Trophoblast cell (in vitro differentiated cells and primary cell): ENCODE measurements around the gene LGALS9C.
"Not testable (repeated sequence)": the region's sequence is repeated elsewhere in the genome, so short reads cannot be mapped to it uniquely, and the experiment has no call there.

ENCODE experiments used
- DNase-seq, 2 donors: peaks; one replicate each; pipeline ENCODE4 v3.0.0-alpha.2; 2016
- H2AFZ ChIP-seq: 2 replicates; pipeline ENCODE4 v1.6.1; 2013; ENCODE audit warnings: low read length, moderate library complexity, mild to moderate bottlenecking; ENCODE audit not compliant: insufficient read depth, poor library complexity
- H2AK5ac ChIP-seq: 2 replicates; pipeline ENCODE4 v1.6.1; 2013; ENCODE audit warnings: mild to moderate bottlenecking, low read length
- H2BK120ac ChIP-seq: 2 replicates; pipeline ENCODE4 v1.6.1; 2013; ENCODE audit warnings: low read length, mild to moderate bottlenecking, moderate library complexity; ENCODE audit not compliant: insufficient read depth, poor library complexity
- H2BK12ac ChIP-seq: 2 replicates; pipeline ENCODE4 v1.6.1; 2013; ENCODE audit warnings: mild to moderate bottlenecking, low read length, moderate library complexity
- H2BK5ac ChIP-seq: 2 replicates; pipeline ENCODE4 v1.6.1; 2013; ENCODE audit warnings: low read length, low read depth, moderate library complexity, mild to moderate bottlenecking; ENCODE audit not compliant: poor library complexity
- H3K14ac ChIP-seq: 2 replicates; pipeline ENCODE4 v1.6.1; 2013; ENCODE audit warnings: mild to moderate bottlenecking, low read length
- H3K18ac ChIP-seq: 2 replicates; pipeline ENCODE4 v1.6.1; 2013; ENCODE audit warnings: mild to moderate bottlenecking, low read length
- H3K23ac ChIP-seq: 2 replicates; pipeline ENCODE4 v1.6.1; 2013; ENCODE audit warnings: low read length
- H3K27ac ChIP-seq: 2 replicates; pipeline ENCODE4 v1.5.1; 2013; ENCODE audit warnings: low read depth, mild to moderate bottlenecking, inconsistent platforms, low read length, moderate library complexity
- H3K27me3 ChIP-seq: 2 replicates; pipeline ENCODE4 v1.6.1; 2013; ENCODE audit warnings: inconsistent platforms, mild to moderate bottlenecking, low read length, moderate library complexity; ENCODE audit not compliant: insufficient read depth
- H3K36me3 ChIP-seq, 2 experiments: 1 replicate in 1 of 2; 2 replicates in 1 of 2; pipeline ENCODE4 v1.6.1; 2013; ENCODE audit warnings: low read length in 2 of 2, mild to moderate bottlenecking in 2 of 2, moderate library complexity in 1 of 2; ENCODE audit not compliant: insufficient read depth in 2 of 2, control insufficient read depth in 1 of 2
- H3K4ac ChIP-seq: 2 replicates; pipeline ENCODE4 v1.6.1; 2013; ENCODE audit warnings: low read depth, mild to moderate bottlenecking, low read length, moderate library complexity
- H3K4me1 ChIP-seq, 2 experiments: 1 replicate in 1 of 2; 2 replicates in 1 of 2; pipeline ENCODE4 v1.6.1; 2013; ENCODE audit warnings: low read length in 2 of 2, mild to moderate bottlenecking in 2 of 2, moderate library complexity in 1 of 2; ENCODE audit not compliant: insufficient read depth in 2 of 2, control insufficient read depth in 1 of 2
- H3K4me2 ChIP-seq: 2 replicates; pipeline ENCODE4 v1.6.1; 2013; ENCODE audit warnings: inconsistent platforms, mild to moderate bottlenecking, low read length, moderate library complexity
- H3K4me3 ChIP-seq: 2 replicates; pipeline ENCODE4 v1.5.1; 2013; ENCODE audit warnings: mild to moderate bottlenecking, low read depth, low read length, inconsistent platforms
- H3K79me1 ChIP-seq: one replicate; pipeline ENCODE4 v1.6.1; 2013; ENCODE audit warnings: low read length
- H3K79me2 ChIP-seq: 2 replicates; pipeline ENCODE4 v1.6.1; 2013; ENCODE audit warnings: low read length, mild to moderate bottlenecking; ENCODE audit not compliant: control insufficient read depth, insufficient read depth, poor library complexity
- H3K9ac ChIP-seq: 2 replicates; pipeline ENCODE4 v1.6.1; 2013; ENCODE audit warnings: mild to moderate bottlenecking, low read length
- H3K9me3 ChIP-seq: 2 replicates; pipeline ENCODE4 v1.6.1; 2013; ENCODE audit warnings: low read depth, mild to moderate bottlenecking, control low read depth, inconsistent platforms, low read length; ENCODE audit not compliant: insufficient read depth
- H4K12ac ChIP-seq: 2 replicates; pipeline ENCODE4 v1.6.1; 2013; ENCODE audit warnings: low read depth, mild to moderate bottlenecking, low read length, moderate library complexity
- H4K8ac ChIP-seq: 2 replicates; pipeline ENCODE4 v1.6.1; 2013; ENCODE audit warnings: low read depth, mild to moderate bottlenecking, low read length, moderate library complexity
- H4K91ac ChIP-seq: one replicate; pipeline ENCODE4 v1.6.1; 2013; ENCODE audit warnings: low read depth, mild to moderate bottlenecking, low read length, moderate library complexity
- WGBS: extraction: QIAGEN DNeasy Blood & Tissue Kit; methylation state at CpG from one replicate; pipeline ENCODE4 v1.1.7; 2013; ENCODE audit warnings: missing lambda C conversion rate; ENCODE audit not compliant: insufficient read length, insufficient coverage; ENCODE audit errors: extremely low coverage; 5-methylcytosine and 5-hydroxymethylcytosine counted together

The LGALS9C gene

GRCh38 chr17:18494250-18494768 lies 17.7 kb downstream of the LGALS9C start:
- not testable (repeated sequence) for H3K79me1 ChIP-seq, H3K36me3 ChIP-seq, H3K27ac ChIP-seq, H2AK5ac ChIP-seq, H3K4me1 ChIP-seq, H3K79me2 ChIP-seq, H3K23ac ChIP-seq, DNase-seq, H3K4me3 ChIP-seq, H4K8ac ChIP-seq, H3K27me3 ChIP-seq, H2AFZ ChIP-seq, H4K12ac ChIP-seq, H2BK120ac ChIP-seq, H2BK12ac ChIP-seq, H3K14ac ChIP-seq, H3K18ac ChIP-seq, H3K9ac ChIP-seq, H2BK5ac ChIP-seq, H3K9me3 ChIP-seq, H3K4ac ChIP-seq, H4K91ac ChIP-seq, H3K4me2 ChIP-seq
- WGBS, result no CpG with 5 or more reads among the region's 13 CpGs

- H3K27me3 ChIP-seq, H2AFZ ChIP-seq, H2BK12ac ChIP-seq, H3K14ac ChIP-seq, H3K79me2 ChIP-seq, H3K23ac ChIP-seq, H3K27ac ChIP-seq, H3K4me2 ChIP-seq, H4K12ac ChIP-seq, H2AK5ac ChIP-seq, H3K18ac ChIP-seq, H2BK5ac ChIP-seq, H3K4me1 ChIP-seq, H3K9ac ChIP-seq, H4K91ac ChIP-seq, H3K36me3 ChIP-seq, H3K79me1 ChIP-seq, H2BK120ac ChIP-seq, H3K4ac ChIP-seq, H4K8ac ChIP-seq, H3K4me3 ChIP-seq, H3K9me3 ChIP-seq, DNase-seq: not testable (repeated sequence)
- no CpG with 5 or more reads among the region's 6 CpGs for WGBS
Observed at GRCh38 chr17:18497044-18497443, 20.5 kb downstream of the LGALS9C start.

GRCh38 chr17:18499100-18499499 lies 22.5 kb downstream of the LGALS9C start:
- not testable (repeated sequence) for H3K4ac ChIP-seq, H2BK5ac ChIP-seq, H3K4me3 ChIP-seq, H2AK5ac ChIP-seq, H3K14ac ChIP-seq, H3K9me3 ChIP-seq, H2BK120ac ChIP-seq, H2AFZ ChIP-seq, H4K91ac ChIP-seq, H3K79me2 ChIP-seq, H3K36me3 ChIP-seq, H4K12ac ChIP-seq, DNase-seq, H3K18ac ChIP-seq, H3K27me3 ChIP-seq, H3K27ac ChIP-seq, H4K8ac ChIP-seq, H3K79me1 ChIP-seq, H2BK12ac ChIP-seq, H3K23ac ChIP-seq, H3K4me2 ChIP-seq, H3K4me1 ChIP-seq, H3K9ac ChIP-seq
- WGBS, result no CpG with 5 or more reads among the region's 6 CpGs

- not testable (repeated sequence) for H3K4ac ChIP-seq, H4K12ac ChIP-seq, H2AK5ac ChIP-seq, DNase-seq, H3K18ac ChIP-seq, H3K9me3 ChIP-seq, H2BK5ac ChIP-seq, H2BK120ac ChIP-seq, H3K4me2 ChIP-seq, H4K8ac ChIP-seq, H3K27ac ChIP-seq, H3K23ac ChIP-seq, H2AFZ ChIP-seq, H3K14ac ChIP-seq, H3K9ac ChIP-seq, H3K4me1 ChIP-seq, H3K79me2 ChIP-seq, H4K91ac ChIP-seq, H3K4me3 ChIP-seq, H3K79me1 ChIP-seq, H2BK12ac ChIP-seq, H3K27me3 ChIP-seq, H3K36me3 ChIP-seq
- no CpG with 5 or more reads among the region's 15 CpGs for WGBS
Observed at GRCh38 chr17:18499756-18500155, 23.2 kb downstream of the LGALS9C start.
